Stimulated activated CD4-positive, alpha-beta T cell treated with anti-CD3 and anti-CD28 coated beads, TNF-alpha, amount 100 ng/mL, for 4 hours (primary cell): ENCODE results near the gene PPP3CA.

ENCODE experiments used
- DNase-seq, 3 experiments: peaks; one replicate each; pipeline ENCODE4 v3.0.0-alpha.2; 2020; ENCODE audit warnings: low read depth in 3 of 3

PPP3CA gene

DNA sequence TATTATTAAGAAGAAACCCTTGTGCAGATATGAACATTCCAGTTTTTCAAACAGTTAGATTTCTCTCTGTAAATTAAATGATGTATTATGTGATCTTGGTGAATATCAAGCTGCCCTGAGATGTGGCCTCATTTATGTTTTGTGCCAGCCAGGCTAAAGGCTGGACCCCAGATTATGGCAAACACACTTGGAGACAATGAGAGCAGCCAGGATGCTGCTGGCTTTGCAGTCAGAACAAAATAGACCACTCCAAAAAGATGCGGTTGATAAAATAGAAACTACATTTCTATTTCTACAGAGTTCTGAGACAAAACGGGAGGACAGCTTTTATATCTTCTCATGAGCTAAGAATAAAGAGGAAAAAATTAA, 296.5 kb downstream of the PPP3CA start:
- DNase-seq: no peak

DNA sequence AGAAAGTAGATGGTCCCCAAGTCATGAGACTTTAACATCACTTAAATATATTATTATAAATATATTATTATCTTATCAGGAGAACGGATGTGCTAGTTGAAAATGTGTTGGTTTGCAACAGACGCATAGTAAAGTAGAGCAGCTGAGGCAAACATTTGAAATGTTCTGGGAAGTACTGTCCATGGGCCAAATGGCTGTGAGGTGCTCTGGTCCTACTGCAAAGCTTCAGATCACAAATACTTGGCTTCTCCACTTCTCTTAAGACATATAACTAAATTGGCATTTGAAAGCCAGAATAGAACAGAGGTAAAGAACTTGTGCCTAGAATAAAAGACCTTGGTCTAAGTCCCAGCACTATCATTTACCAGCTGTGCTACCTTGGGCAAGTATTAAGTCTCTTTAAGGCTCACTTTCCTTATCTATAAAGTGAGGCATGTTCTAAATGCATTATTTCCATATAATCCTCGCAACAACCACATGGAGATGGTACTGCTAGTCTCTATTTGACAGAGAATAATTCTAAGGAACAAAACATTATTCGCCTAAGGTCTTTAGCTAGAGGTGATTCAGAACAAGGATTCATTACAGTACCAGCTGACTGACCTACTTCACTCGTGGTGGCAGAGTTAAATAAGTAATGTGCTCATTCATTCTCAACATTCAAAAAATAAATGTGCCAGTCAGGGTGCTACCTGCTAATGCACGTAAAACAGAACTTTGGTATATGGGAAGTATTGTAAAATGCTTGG, 297.1 kb downstream of the PPP3CA start:
- DNase-seq: no peak

DNA sequence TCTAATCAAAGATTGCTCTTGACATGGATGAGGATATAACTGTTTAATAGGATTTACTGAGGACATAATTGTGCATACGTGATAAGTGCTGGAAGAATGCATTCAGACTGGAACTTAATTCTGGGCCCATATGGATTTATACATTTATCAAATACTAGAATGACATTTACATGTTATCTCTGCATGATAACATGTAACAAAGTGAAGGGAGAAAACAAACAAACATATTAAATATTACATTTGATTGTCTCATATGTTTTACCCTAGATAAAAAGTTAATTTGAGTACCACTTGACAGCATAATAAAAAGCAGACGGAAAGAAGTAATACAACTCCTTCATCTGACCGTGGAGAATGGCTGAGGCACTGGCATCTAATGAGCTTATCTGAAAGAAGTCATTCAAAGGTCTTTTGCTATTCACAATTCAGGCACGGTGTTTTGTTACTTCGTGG, 297.8 kb downstream of the PPP3CA start:
- no peak for DNase-seq

DNA sequence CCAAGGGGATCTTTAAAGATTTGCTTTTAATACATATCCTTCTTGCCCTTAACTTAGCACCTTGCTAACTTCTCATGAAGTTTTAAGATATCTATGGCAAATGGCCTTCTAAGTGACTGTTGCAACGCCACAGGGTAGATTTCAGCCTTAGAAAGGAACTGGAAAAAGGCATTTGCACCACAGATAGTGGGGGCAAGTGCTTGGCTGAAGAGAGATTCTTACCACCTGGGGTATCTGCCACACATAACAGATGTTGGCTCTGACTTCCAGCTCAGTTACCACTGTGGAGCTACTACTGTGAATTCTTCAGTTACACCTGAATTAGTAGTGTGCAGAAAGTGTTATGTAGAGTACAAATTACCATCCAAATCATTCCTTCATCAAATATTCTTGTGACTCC, 302.6 kb downstream of the PPP3CA start:
- no peak for DNase-seq

DNA sequence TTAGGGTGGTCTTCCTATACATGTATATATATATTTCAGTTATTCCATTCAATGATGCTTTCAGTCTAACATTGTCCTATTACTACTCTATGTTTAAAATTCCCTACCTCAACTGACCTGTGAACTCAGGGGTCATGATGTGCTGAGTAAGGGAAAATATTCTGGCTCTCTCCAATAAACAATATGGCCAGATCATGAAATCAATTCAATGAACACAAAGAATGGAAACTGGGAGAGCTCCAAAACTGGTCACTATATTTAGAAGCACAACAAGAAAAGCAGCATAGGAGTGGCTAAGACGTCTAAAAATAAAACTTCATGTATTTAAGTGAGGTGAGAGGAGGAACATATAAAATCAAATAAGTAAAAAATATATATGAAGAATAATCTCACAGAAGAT, 304.5 kb downstream of the PPP3CA start:
- no peak for DNase-seq

DNA sequence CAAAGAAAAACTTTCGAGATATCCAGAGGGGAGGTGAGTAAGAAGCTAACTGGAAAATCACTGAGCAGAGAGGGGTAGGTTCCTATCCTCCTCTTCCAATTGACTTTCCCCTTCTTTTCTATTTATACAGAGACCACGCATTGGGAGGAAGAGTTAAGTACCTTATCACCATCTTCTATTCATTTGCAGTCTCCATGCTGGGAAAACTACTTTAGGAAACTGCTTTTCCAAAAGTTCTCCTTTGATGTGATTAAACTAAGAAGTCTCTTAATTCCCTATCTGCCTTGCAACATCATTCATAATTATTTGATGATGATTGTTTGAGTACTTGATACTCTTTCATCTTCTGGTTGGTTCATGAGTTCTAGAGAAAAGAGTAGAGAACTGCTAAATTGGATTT, 306.6 kb downstream of the PPP3CA start:
- DNase-seq: no peak

DNA sequence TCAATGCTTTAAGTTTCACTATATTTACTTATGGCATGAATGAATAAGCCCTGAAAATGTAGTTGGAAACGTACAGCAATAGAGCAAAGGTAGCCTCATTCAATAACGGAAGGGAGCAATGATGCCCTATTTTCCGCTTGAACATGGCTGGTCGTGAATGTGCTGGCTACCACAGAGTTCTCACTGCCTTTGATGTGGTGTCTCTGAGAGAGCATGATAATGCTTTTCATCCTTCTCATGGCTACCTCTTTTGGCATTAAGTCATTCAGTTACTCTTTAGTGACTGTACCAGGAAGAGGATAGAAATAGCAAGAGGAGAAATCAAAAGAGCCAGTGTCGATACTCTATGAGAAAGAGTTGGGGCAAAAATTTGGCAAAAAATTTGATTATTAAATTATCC, 308.0 kb downstream of the PPP3CA start:
- peak in 1 of 3 experiments; percentile 12 for DNase-seq

DNA sequence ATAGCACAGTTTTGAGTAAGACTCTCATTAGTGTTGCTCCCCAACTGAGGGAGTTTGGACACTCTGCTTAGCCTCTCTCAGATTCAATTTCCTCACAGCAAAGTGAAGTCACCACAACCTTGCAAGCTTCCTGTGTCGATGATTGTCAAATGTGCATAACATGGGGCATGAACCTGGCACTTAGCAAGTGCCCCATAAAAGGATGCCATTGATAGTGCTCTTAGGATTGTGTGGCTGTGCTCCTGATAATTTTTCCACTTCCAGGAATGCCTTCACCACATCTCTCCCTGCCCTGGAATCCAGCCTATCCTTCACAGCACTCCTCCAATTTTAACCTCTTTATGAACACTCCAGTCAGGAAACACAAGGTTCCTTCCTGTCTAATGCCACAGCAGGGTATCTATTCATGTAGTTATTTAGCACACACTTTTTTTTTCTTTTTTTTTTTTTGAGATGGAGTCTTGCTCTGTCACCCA, 309.4 kb downstream of the PPP3CA start:
- DNase-seq: no peak

DNA sequence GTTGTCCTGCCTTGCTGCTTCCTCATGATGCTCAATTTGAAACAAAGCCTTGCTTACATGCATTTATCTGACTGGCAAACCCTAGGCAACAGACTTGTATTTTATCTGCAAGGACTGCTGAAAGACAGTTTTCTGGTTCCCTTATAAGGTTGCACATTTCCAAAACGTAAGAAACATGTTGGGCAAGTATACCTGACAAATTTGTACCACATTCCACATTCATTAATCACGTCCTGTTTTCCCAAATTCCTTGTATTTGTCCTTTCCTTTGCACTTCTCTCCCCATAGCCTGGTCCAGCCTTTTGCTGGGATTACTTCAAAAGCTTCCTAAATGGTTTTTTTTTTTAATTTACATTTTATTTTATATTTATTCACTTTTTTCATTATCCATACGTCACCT, 310.1 kb downstream of the PPP3CA start:
- DNase-seq: no peak

DNA sequence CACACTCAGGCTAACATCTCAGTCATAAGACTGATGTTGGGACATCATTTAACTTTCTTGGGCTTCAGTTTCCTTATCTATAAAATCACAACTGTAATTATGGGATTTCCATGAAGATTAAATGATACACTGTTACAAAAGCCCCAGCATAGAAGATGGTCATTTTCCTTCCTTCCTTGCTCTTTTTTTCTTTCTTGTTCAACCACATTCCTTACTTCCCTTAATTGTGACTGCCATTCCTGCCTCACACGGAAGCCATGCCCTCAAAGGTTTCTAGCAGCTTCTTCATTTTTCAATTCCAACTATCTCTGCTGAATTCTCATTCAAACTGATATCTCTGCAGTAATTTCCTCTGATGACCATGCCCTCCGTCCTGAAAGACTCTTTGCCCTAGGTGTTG, 311.8 kb downstream of the PPP3CA start:
- DNase-seq: no peak

DNA sequence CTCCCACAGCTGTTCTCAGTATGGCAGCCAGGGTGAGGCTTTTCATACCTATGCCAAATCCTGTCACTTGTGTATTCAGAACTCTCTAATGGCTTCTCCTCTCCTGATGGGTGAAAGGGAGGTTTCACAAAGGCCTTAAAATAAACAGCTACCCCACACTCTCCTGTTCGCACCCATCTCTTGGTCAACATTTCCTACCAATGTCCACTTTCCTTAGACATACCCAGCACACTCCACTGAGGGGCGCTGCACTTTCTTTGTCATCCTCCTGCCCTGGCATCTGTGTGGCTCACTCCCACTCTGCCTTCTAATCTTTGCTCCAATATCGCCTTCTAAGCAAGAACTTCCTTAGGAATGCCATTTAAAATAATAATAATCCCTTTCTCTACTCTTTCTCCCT, 313.3 kb downstream of the PPP3CA start:
- no peak for DNase-seq

DNA sequence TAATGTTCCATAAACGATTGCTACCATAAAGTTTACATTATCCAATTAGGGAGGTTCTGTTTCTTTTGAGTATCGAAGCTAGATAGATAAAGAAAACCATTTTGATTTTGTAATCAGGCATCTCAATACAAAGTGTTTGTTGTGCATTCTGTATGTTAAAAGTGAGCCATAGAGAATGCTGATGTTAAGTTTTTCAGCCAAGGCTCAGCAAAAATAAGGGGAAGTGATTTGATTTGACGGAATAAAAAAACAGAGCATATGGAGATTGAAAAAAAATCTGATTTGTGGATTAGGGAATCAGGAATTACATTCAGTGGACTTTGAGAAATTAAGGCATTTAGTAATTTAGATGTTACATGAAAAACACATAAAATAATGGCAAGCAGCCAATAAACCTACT, 314.8 kb downstream of the PPP3CA start:
- no peak for DNase-seq

DNA sequence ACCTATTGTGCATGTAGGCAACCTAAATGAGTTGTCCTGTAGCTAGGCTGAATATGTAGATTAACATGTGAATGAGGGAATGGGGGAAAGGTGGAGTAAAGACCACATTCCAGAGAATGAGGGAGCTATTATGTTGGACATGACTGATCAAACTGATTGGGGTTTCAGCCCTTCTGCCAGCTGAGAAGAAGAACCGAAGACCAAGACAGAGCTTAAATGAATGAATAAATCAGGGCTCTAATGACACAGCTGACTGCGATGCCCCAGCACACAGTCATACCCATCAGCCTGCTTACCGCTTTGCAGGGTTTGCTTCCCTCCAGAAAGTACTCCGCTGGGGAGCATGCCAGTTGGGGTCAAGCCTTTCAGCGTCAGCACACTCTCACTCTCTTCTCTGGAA, 315.4 kb downstream of the PPP3CA start:
- no peak for DNase-seq

DNA sequence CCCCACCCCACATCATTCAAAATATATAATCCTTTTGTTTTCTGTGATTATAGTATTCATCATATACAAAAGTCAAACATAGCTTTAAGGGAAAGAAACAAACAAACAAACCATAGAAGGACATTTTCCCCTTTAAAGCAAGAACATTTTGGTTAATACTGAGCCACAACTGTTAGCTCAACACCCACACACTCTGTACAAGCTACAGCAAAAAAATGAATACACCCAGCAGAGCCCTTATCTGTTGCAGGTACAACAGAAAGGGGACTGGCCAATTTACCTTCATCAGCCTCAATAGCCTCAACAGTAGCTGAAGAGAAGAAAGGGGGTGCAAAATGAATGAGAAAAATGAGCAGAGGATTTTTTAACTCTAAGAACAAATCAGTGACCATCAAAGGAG, 318.4 kb downstream of the PPP3CA start:
- no peak for DNase-seq

DNA sequence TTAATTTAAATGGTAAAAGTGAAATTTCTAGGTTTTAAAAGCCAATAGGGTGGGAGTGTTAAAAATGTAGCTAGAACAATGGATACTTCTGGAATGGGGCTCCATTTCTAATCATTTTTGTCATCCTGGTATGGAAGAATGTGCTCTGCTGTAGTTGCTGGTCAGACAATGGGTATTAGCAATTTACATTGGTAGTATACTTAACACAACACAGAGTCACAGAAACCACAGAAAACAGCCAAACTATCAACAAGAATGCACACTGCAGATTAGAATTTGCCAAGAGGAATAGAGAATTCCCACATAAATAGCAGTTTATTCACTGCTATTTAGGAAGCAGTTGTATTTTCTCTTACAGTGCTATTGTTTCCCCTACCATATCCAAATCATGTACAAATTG, 319.6 kb downstream of the PPP3CA start:
- DNase-seq: no peak

DNA sequence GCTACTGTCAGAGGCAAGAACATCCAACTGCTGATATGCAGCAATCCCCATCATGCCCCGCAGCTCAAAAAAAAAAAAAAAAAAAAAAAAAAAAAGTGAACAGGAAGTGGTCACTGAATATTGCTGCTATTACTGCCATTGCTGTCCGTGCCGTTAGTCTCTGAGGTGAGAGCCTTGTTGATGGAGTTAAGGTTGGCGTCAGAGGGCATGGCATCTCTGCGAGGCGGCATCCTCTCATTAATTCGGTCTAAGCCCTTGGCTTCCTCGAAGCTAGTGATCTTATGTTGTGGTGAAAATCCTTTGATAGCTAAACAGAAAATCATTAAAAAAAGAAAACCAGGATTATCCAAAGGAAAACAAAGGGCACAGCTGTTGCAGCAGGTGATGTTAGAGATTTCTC, 321.6 kb downstream of the PPP3CA start:
- no peak for DNase-seq

DNA sequence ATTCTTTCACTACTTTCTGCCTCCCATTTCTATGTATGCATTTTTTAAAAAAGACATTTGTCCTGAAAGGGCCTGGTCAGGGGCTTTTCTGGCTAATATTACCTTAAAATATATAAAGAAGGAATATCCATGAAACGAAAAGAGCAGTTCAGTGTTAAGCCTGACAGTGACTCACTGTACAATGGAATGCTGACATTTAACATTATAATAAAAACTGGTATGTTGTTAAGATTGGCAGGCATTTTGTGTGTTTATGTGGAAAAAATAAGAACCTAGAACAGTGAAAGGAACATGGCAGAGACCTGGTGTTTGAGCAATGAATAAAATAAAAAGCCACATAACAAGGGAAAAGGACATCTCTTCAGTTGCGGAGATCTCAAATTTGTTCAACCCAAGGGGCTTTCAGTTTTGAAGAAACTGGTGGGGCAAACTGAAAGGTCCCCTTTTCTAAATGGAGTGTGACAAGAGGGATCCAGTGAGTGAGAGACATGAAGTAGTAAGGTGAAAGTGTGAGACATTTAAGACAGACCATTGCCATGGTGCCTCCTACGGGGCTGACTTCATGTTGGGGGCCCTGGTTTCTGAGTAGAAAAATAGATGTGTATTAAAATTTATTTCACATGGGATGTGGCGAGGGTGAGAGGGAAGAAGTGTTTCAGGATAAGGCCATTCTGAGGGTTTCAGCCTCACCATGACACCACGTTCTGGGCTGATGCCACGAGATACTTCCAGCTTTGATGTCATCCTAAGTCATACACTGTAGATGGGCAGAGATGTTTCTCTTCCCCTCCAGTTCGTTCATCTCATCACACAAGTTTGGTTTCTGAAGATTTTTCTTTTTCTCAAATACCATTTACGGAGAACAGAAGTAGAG, 324.9 kb downstream of the PPP3CA start:
- no peak for DNase-seq

DNA sequence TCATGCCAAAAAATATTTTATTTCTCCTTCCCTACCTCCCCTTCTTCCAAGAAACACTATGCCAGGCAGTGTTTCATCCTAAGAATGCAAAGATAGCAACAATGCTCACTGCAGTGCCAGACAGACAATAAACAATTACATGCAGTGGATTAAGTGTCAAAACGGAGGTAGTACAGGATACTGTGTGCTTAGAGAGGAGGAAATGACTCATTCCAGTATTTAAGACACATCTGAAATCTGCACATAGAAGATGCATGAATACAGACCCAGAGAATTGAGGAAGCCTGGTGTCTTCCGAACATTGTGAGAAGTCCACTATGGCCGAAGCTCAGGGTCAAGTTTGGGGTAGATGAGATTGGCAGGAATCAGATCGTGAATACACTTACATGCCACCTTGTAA, 326.4 kb downstream of the PPP3CA start:
- no peak for DNase-seq

DNA sequence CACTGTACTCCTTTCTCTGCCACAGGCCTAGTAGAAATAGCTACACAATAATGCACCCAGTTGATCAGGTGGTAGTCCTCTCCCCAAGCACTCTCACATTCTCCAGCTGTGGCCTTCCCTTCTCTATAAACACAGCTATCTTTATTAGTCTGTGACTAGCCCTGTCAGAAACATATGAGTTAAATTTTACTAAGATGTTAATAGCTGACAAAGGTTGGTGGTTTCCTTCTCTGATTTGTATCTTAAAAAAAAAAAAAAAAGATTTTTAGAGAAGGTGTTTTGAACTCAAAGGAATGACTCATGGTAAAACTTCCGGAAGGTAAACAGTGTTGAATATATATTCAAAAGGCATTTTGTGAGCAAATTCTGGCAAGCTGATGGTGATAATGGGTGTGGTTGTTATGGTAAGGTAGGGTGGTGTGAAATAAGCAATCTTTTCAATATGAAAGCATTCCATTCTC, 327.4 kb downstream of the PPP3CA start:
- no peak for DNase-seq

DNA sequence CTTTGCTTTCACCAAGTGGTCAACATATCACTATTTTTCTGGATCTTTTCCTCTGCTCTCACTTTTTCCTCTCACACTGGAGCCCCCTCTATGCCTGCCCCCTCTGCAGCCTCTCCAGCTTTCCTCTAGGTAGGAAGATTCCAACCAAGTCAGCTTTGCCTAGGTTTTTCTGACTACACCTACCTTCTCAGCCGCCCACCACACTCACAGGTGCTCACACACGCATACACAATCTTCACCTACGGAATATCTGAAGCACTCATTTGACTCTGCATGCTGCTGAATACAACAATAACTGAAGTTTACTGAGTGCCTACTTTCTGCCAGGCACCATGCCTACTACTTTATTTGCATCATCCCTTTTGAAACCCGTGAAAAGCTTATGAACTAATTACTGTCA, 328.0 kb downstream of the PPP3CA start:
- peak in 1 of 3 experiments; percentile 13 for DNase-seq

DNA sequence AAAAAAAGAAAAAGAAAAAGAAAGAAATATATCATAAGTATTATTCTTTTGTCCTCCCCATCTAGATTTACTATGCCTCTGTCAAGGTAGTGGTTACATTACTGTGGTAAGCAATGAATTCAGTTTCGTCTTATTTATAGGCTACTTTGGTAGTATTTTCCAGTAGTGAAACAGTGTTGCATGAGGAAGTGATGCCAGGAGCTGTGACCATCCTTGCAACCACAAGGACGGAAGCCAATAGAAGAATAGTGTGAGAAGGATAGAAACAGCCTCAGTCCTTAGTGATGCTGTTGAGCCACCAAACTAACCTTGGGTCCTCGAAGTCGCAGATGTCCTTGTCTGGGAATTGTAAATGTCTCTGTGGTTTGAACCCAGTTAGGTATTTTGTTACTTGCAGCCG, 328.5 kb downstream of the PPP3CA start:
- no peak for DNase-seq

DNA sequence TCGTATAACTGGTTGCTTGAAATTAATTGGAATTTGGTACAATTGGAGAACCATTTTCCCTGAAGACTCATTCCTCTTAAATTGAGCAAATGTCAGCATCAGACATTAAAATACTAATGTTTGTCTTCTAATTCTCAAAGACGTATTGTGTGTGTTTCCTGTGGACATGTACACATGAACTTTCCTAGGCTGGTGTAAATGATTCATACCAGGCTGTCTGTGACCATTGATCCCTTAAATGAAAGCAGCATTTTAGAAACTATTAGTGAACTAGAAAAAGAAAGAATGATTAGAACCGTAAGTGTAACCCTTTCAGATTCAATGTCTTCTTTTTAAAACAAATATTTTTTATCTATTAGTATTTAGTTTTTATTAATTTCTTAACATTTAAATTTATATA, 332.9 kb downstream of the PPP3CA start:
- DNase-seq: no peak

DNA sequence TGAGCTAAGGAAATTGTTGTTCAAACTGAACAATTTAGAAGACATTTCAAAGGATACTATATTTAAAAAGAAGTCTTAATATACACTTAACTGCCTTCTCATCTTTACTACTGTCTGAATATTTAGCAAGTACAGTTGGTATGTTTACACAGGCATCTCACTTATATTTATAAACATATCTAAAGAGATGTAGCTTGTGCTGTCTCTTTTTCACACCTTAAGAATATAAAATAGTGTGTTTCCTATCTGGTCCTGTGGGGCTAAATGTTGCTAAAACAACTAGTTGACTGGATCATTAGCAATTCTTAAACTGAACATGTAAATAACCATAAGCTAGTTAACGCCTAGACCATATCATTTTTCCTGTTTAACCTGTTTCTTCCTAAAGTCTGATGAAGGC, 336.3 kb downstream of the PPP3CA start:
- DNase-seq: no peak
